GM12878 (cell line): ENCODE measurements around the gene WHRN. TPM values are rescaled to one million over a fixed set of nuclear protein-coding genes. Genes with fewer than 3 reads are reported as not detected.

ENCODE experiments used
- ATAC-seq: fragments of 200-7000 bp; cut with Tn5 transposase; 3 replicates; pipeline ENCODE4 v1.9.1; 2020; ENCODE audit warnings: mild to moderate bottlenecking, moderate library complexity
- BruUV-seq: library from RNA; stranded (reverse); fragments of 400-500 nt; replicated peaks from 2 replicates; lab custom pipeline; 2021; lab: Mats Ljungman, UMichigan
- CTCF ChIA-PET: fragments of 300-600 bp; sonication (Branson Sonifier 250); formaldehyde crosslinking; extraction: SDS; loops from one replicate; lab custom pipeline; 2021; ENCODE audit warnings: inconsistent platforms; lab: Yijun Ruan, JAX
- POLR2A ChIA-PET: fragments of 350-600 bp; formaldehyde crosslinking; extraction: SDS; loops from one replicate; lab custom pipeline; 2021; ENCODE audit warnings: inconsistent platforms; lab: Charles Lee
- RAD21 ChIA-PET: fragments of 300-600 bp; sonication (Branson Sonifier 250); formaldehyde crosslinking; loops from one replicate; lab custom pipeline; 2023; ENCODE audit warnings: antibody characterized with exemption; ENCODE audit not compliant: unreplicated experiment; lab: Charles Lee
- SMC1A ChIA-PET: fragments of 300-600 bp; sonication (Branson Sonifier 250); formaldehyde crosslinking; loops from one replicate; lab custom pipeline; 2023; ENCODE audit not compliant: unreplicated experiment, uncharacterized antibody; lab: Charles Lee
- DNase-seq: peaks from one replicate; pipeline ENCODE4 v3.0.0-alpha.2; 2011; ENCODE audit warnings: low read depth, low spot score
- FAIRE-seq: peaks from 3 replicates; lab custom pipeline; 2011; peaks lifted over from hg19 to GRCh38; lab: Jason Lieb, UNC
- H2AFZ ChIP-seq: 2 replicates; pipeline ENCODE4 v1.6.0; 2011; ENCODE audit warnings: low read depth, low read length, control low read depth; ENCODE audit not compliant: control insufficient read depth
- H3K27ac ChIP-seq: 2 replicates; pipeline ENCODE4 v1.5.1; 2011; ENCODE audit warnings: control low read depth; ENCODE audit not compliant: control insufficient read depth, insufficient read depth
- H3K27me3 ChIP-seq, 2 experiments: replicated peaks in 1 of 2; 2 replicates each; pipeline versions ENCODE4 v1.6.0 to v1.6.1; 2011; ENCODE audit warnings: low read length in 1 of 2; ENCODE audit not compliant: control insufficient read depth in 2 of 2, insufficient read depth in 2 of 2
- H3K36me3 ChIP-seq, 2 experiments: 2 replicates each; pipeline ENCODE4 v1.5.1; 2011; ENCODE audit warnings: low read length in 1 of 2; ENCODE audit not compliant: control insufficient read depth in 2 of 2, insufficient read depth in 2 of 2
- H3K4me1 ChIP-seq: 2 replicates; pipeline ENCODE4 v1.6.1; 2011; ENCODE audit warnings: mild to moderate bottlenecking, low read length, moderate library complexity, mixed read lengths; ENCODE audit not compliant: control insufficient read depth, insufficient read depth
- H3K4me2 ChIP-seq: 2 replicates; pipeline ENCODE4 v1.6.0; 2011; ENCODE audit warnings: control low read depth; ENCODE audit not compliant: control insufficient read depth, insufficient read depth
- H3K4me3 ChIP-seq: fragments of 200-600 bp; sonication (generic); 2 replicates; pipeline ENCODE4 v1.5.1; 2016
- H3K79me2 ChIP-seq: 2 replicates; pipeline ENCODE4 v1.6.0; 2011; ENCODE audit warnings: low read length; ENCODE audit not compliant: control insufficient read depth, insufficient read depth
- H3K9ac ChIP-seq: 2 replicates; pipeline ENCODE4 v1.8.0; 2011; ENCODE audit warnings: low read length, control low read depth, mixed read lengths; ENCODE audit not compliant: control insufficient read depth, insufficient read depth
- H3K9me3 ChIP-seq: replicated peaks from 3 replicates; pipeline ENCODE4 v1.5.1; 2011; ENCODE audit warnings: mild to moderate bottlenecking, low read length; ENCODE audit not compliant: control insufficient read depth, insufficient read depth
- H4K20me1 ChIP-seq: 2 replicates; pipeline ENCODE4 v1.6.0; 2011; ENCODE audit not compliant: control insufficient read depth, insufficient read depth
- CBX5 ChIP-seq: sonication (generic); IDR thresholded peaks from 2 replicates; pipeline ENCODE4 v1.6.1; 2016; ENCODE audit warnings: low read depth, moderate library complexity, mild to moderate bottlenecking, inconsistent platforms
- CREB1 ChIP-seq: IDR thresholded peaks from 2 replicates; pipeline ENCODE4 v1.6.1; 2012; ENCODE audit warnings: low read depth, mild to moderate bottlenecking, inconsistent platforms
- FOXM1 ChIP-seq: IDR thresholded peaks from 2 replicates; pipeline ENCODE4 v1.6.1; 2012; ENCODE audit warnings: low read depth, mild to moderate bottlenecking, inconsistent platforms, low read length, moderate library complexity
- HDGF ChIP-seq: fragments of 450-650 bp; IDR thresholded peaks from 2 replicates; pipeline ENCODE4 v1.6.1; 2016; ENCODE audit warnings: antibody characterized with exemption
- IKZF1 ChIP-seq: fragments of 450-650 bp; conservative IDR thresholded peaks from 2 replicates; pipeline ENCODE4 v1.6.1; 2017; ENCODE audit warnings: antibody characterized with exemption, mild to moderate bottlenecking
- KAT2A ChIP-seq: conservative IDR thresholded peaks from 2 replicates; pipeline ENCODE4 v1.6.1; 2011; ENCODE audit warnings: low read depth, low read length; ENCODE audit not compliant: control insufficient read depth
- KLF5 ChIP-seq: fragments of 450-650 bp; IDR thresholded peaks from 2 replicates; pipeline ENCODE4 v1.6.1; 2014; ENCODE audit warnings: mild to moderate bottlenecking; ENCODE audit not compliant: partially characterized antibody
- MXI1 ChIP-seq: fragments of 150-350 bp; IDR thresholded peaks from 2 replicates; pipeline ENCODE4 v1.6.1; 2011; ENCODE audit warnings: low read depth, mild to moderate bottlenecking, inconsistent platforms, low read length, improper control_type of control experiment
- NKRF ChIP-seq: fragments of 450-650 bp; conservative IDR thresholded peaks from 2 replicates; pipeline ENCODE4 v1.6.1; 2017; ENCODE audit warnings: mild to moderate bottlenecking, moderate library complexity
- PAX5 ChIP-seq: IDR thresholded peaks from 2 replicates; pipeline ENCODE4 v1.6.1; 2011; ENCODE audit warnings: low read depth, low read length, borderline replicate concordance
- PRDM15 ChIP-seq: fragments of 450-650 bp; formaldehyde crosslinking; IDR thresholded peaks from 2 replicates; pipeline ENCODE4 v1.4.0; 2020; ENCODE audit warnings: mild to moderate bottlenecking, moderate library complexity
- RAD21 ChIP-seq: IDR thresholded peaks from 2 replicates; pipeline ENCODE4 v1.6.1; 2011; ENCODE audit warnings: mild to moderate bottlenecking, low read depth, low read length, moderate library complexity; ENCODE audit not compliant: insufficient read depth
- RBBP5 ChIP-seq: fragments of 200-600 bp; sonication (generic); conservative IDR thresholded peaks from 2 replicates; pipeline ENCODE4 v1.6.1; 2016
- RCOR1 ChIP-seq: conservative IDR thresholded peaks from 2 replicates; pipeline ENCODE4 v1.6.1; 2012; ENCODE audit warnings: low read depth, low read length, improper control_type of control experiment
- YY1 ChIP-seq: IDR thresholded peaks from 2 replicates; pipeline ENCODE4 v1.6.1; 2011; ENCODE audit warnings: low read depth, mild to moderate bottlenecking, low read length
- ZNF207 ChIP-seq: fragments of 450-650 bp; IDR thresholded peaks from 2 replicates; pipeline ENCODE4 v1.6.1; 2014; ENCODE audit warnings: antibody characterized with exemption, mild to moderate bottlenecking, borderline replicate concordance
- ZNF622 ChIP-seq: fragments of 450-650 bp; IDR thresholded peaks from 2 replicates; pipeline ENCODE4 v1.6.1; 2017; ENCODE audit warnings: mild to moderate bottlenecking, inconsistent platforms
- ZSCAN29 ChIP-seq: fragments of 450-650 bp; IDR thresholded peaks from 2 replicates; pipeline ENCODE4 v1.6.1; 2017; ENCODE audit warnings: mild to moderate bottlenecking, moderate library complexity
- WGBS: methylation state at CpG from one replicate; pipeline ENCODE4 v1.1.6; 2016; ENCODE audit warnings: low lambda C conversion rate; ENCODE audit not compliant: insufficient replicate concordance, insufficient coverage; ENCODE audit errors: missing lambda C conversion rate; 5-methylcytosine and 5-hydroxymethylcytosine counted together
- in situ Hi-C: fragments of 300-500 bp; cut with MboI; formaldehyde crosslinking; loops from 9 replicates; pipeline ENCODE4 v1.14.3; 2018; ENCODE audit warnings: mixed read lengths
- intact Hi-C: fragments of 100-400 bp; cut with micrococcal nuclease; formaldehyde crosslinking; loops from one replicate; pipeline ENCODE4 v1.14.2; 2022; ENCODE audit not compliant: unreplicated experiment
- polyA plus RNA-seq, 11 experiments: library from polyadenylated mRNA; depleted of rRNA in 4 of 11; unstranded in 6 of 11; stranded (reverse) in 5 of 11; fragments of >200 nt; fragmentation: Nextera tagmentation in 4 of 11; fragmentation: Illumina TruSeq in 1 of 11; extraction: Ambion mirVana in 4 of 11; extraction: Trizol in 1 of 11; gene quantifications; 1 replicate in 1 of 11; 2 replicates in 10 of 11; pipeline versions ENCODE4 v1.2.1 to v1.2.3, GENCODE V29; 2011 to 2016; ENCODE audit warnings: inconsistent platforms in 2 of 11, missing spikeins in 2 of 11, low read depth in 1 of 11
- total RNA-seq, 4 experiments: library from RNA; depleted of rRNA in 3 of 4; stranded (reverse); fragments of >200 nt in 3 of 4; fragmentation: Illumina TruSeq in 1 of 4; extraction: Trizol in 1 of 4; gene quantifications; 2 replicates each; pipeline versions ENCODE4 v1.2.1 to v1.2.3, GENCODE V29; 2013 to 2021

WHRN gene
- total and polyA plus RNA-seq, 10 of the 15 experiments (the other 5 are each of a cell fraction or from before 2014, with no cell fraction given): 0.04 to 18.2 (median 0.68) TPM; not detected in 1

- TF ChIP-seq MXI1 (no peak), RAD21 (peak; percentile 91), PAX5 (no peak), CREB1 (0 out of 2 replicates have a peak, but pooled peaks have one; percentile 15), NKRF (no peak), YY1 (peak; percentile 71; the same call in 1 of the 2 replicates), IKZF1 (0 out of 2 replicates have a peak, but pooled peaks have one; percentile 8), KAT2A (no peak), RBBP5 (no peak)
These were observed 99.8 kb downstream of the WHRN start (continued) for GRCh38 chr9:114405294-114406034.

GRCh38 chr9:114404531-114404930, 100.7 kb downstream of the WHRN start:
- no peak for FAIRE-seq
- no peaks in the 10 kb centered on the region; a peak in 1 of 4 replicates for H3K36me3 ChIP-seq
- H3K4me2 ChIP-seq: no peak overlapping the region
- no peaks in the 10 kb centered on the region; the same call in 1 of the 2 replicates for H4K20me1 ChIP-seq
- intact Hi-C loops (no loop called here), in situ Hi-C loops (no loop called here)
- peaks cover 5% of the 10 kb centered on the region; the same call in 1 of the 2 replicates for H3K4me1 ChIP-seq
- no peaks in the 10 kb centered on the region for H3K9me3 ChIP-seq
- H3K27me3 ChIP-seq: no peaks in the 10 kb centered on the region; a peak in 1 of 4 replicates
- BruUV-seq: no TSS peak
- ChIA-PET SMC1A (interaction anchor here (2.0 to 6.8 kb wide), 5 partner anchors 14 to 249 kb away, joined by 7 to 75 read pairs (median 13); no protein-coding TSS in a partner anchor), RAD21 (interaction anchor here (0.7 to 7.1 kb wide), 10 partner anchors 16 to 276 kb away, joined by 3 to 69 read pairs (median 9); partner anchors contain the start of gene AKNA), POLR2A (interaction anchor here (0.6 to 1.5 kb wide), 5 partner anchors 64 to 232 kb away, joined by 3 to 7 read pairs (median 5); no protein-coding TSS in a partner anchor), CTCF (interaction anchor here (0.6 to 7.4 kb wide), 15 partner anchors 9 to 256 kb away, joined by 3 to 115 read pairs (median 11); partner anchors contain the start of gene WHRN)
- H3K79me2 ChIP-seq: no peaks in the 10 kb centered on the region
- H2AFZ ChIP-seq: no peak overlapping the region
- H3K4me3 ChIP-seq: no peak overlapping the region
- peak; percentile 9; the same call in 2 of the 3 replicates for ATAC-seq
- no peak overlapping the region for H3K27ac ChIP-seq
- no peak overlapping the region for H3K9ac ChIP-seq
- no peak for DNase-seq
- WGBS: 51% methylated on average over 2 of the region's 2 CpGs
- no peak for TF ChIP-seq ZNF207
- no peak for TF ChIP-seq ZSCAN29
- no peak for TF ChIP-seq FOXM1
- no peak for TF ChIP-seq IKZF1
- no peak for TF ChIP-seq CBX5
- TF ChIP-seq RCOR1: no peak
- TF ChIP-seq ZNF622: no peak
- no peak for TF ChIP-seq KLF5
- no peak for TF ChIP-seq HDGF
- no peak for TF ChIP-seq PRDM15 (CRISPR knock-in tag)
